ENCODE measurements around the gene MT2A.

DNA sequence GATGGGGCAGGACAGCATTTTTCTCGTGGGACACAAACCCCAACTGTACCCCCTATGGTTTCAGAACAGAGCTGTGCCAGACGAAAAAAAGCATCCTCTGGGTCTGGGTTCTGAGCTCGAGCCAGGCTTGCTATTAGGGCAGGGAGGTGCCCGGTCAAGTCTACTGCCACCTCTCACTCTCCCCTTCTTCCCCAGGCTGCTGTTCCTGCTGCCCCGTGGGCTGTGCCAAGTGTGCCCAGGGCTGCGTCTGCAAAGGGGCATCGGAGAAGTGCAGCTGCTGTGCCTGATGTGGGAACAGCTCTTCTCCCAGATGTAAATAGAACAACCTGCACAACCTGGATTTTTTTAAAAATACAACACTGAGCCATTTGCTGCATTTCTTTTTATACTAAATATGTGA, 18.3 kb downstream of the MT2A start:
- TF ChIP-seq POLR2A (IDR thresholded peaks at IDR 0.05; ENCODE audit: low read length), result no peak
- TF ChIP-seq GATA1 (IDR thresholded peaks at IDR 0.05; ENCODE audit: low read depth, low read length), result no peak
